ENCODE measurements around the gene LHCGR. TPM values are rescaled to one million over a fixed set of nuclear protein-coding genes. Genes with fewer than 3 reads are reported as not detected.

LHCGR gene
- total RNA-seq (2022; extraction: Qiagen RNA extraction; ENCODE audit: low read depth) = not detected in 5 replicates

GRCh38 chr2:48755473-48755872, at the start of gene LHCGR:
TSS of gene LHCGR (minus strand) at chr2:48755724. CDS start at chr2:48755671, 53 bp downstream.

Other genes starting within 250 kb of the LHCGR start
- 0.31 to 0.48 TPM (median 0.40 TPM) in 5 replicates for gene STON1, start 225.6 kb downstream of the LHCGR start, total RNA-seq (2022; extraction: Qiagen RNA extraction; ENCODE audit: low read depth)
- gene GTF2A1L, start 137.9 kb downstream of the LHCGR start, total RNA-seq (2022; extraction: Qiagen RNA extraction; ENCODE audit: low read depth) = not detected in 5 replicates

Data from A549 treated with ZK216348 at 1 μM for 4 hours (cell line).